HL-60 (cell line): ENCODE measurements around the gene BDNF.
A peak's percentile ranks its signal among the peaks of the same experiment; 100 is the strongest.
"Not testable (repeated sequence)": the region's sequence is repeated elsewhere in the genome, so short reads cannot be mapped to it uniquely, and the experiment has no call there.

Experiments used
- DNase-seq, 2 experiments: peaks; one replicate each; pipeline ENCODE4 v3.0.0-alpha.2; 2010 to 2020; ENCODE audit warnings: low read depth in 1 of 2, low spot score in 1 of 2
- H3K27ac ChIP-seq: fragments of 250-450 bp; sonication (Bioruptor Pico); replicated peaks from 2 replicates; pipeline ENCODE4 v1.5.1; 2020; ENCODE audit warnings: mild to moderate bottlenecking, moderate library complexity
- H3K27me3 ChIP-seq: fragments of 250-450 bp; sonication (Bioruptor Pico); 2 replicates; pipeline ENCODE4 v1.5.1; 2021; ENCODE audit warnings: mild to moderate bottlenecking, moderate library complexity; ENCODE audit not compliant: insufficient read depth, poor library complexity, severe bottlenecking
- H3K4me3 ChIP-seq: replicated peaks from 2 replicates; pipeline ENCODE4 v1.5.1; 2011; ENCODE audit warnings: mild to moderate bottlenecking, control low read depth, low read length; ENCODE audit not compliant: insufficient read depth
- GABPA ChIP-seq: IDR thresholded peaks from 2 replicates; pipeline ENCODE4 v1.6.1; 2012; ENCODE audit warnings: low read depth
- POLR2AphosphoS5 ChIP-seq: IDR thresholded peaks from 2 replicates; pipeline ENCODE4 v1.6.1; 2012; ENCODE audit warnings: low read depth
- SPI1 ChIP-seq: IDR thresholded peaks from 2 replicates; pipeline ENCODE4 v1.6.1; 2012; ENCODE audit warnings: low read depth, mild to moderate bottlenecking, borderline replicate concordance
- long read RNA-seq: library from polyadenylated mRNA; unstranded; transcript quantifications from one replicate; pipeline ENCODE4 v2.0.0, GENCODE V29; 2020
- TF ChIP-seq, protein P1 (sequence below): IDR thresholded peaks from 2 replicates; pipeline ENCODE4 v1.6.1; 2012; ENCODE audit warnings: low read depth; ENCODE audit not compliant: insufficient replicate concordance
- TF ChIP-seq, protein P2 (sequence below): IDR thresholded peaks from one replicate; pipeline ENCODE4 v1.5.1; 2011; ENCODE audit warnings: low read length, control low read depth, inconsistent platforms; ENCODE audit not compliant: insufficient read depth

BDNF gene
- long read RNA-seq = 0 reads

DNA sequence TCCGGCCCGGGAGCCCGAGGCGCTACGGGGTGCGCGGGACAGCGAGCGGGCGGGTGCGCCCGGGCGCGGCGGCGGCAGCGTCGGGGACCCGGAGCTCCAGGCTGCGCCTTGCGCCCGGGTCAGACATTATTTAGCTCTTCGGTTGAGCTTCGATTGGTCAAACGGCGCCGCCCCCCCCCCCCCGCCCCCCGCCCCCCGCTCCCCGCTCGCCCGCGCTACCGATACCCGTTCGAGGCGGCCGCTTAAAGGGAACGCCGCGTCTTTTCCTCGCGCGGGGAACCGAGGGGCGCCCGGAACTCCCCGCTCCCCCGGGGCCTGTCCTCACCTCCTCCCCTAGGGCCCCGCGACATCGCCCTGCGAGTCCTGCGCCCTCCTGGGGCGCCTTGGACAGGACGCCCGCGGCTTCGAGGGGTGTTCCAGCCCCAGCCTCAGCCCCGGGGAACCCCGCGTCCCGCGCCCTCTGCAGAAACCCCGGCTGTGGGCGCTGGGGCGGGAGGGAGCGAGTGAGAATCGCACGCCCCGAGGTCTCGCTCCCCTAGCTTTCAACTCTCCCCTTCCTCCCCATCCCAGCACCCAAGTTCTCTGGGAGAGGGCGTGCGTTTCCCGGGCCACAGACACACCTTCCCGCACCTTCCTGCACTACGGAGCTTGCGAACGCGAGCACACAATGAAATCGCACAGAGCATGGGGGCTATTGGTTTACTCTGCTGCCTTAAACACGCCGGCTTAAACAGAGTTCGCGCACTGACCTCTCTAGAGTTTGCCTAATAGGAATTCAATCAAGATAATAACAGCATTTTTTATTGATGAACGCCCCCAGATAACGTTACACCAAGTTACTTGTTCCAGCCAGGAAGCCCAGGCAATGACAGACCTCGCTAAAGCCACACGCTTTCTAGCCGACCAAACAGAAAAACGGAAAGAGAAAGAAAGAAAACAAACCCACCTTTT, at the start of gene BDNF:
Gene BDNF (minus strand): TSS at position 105 of the 951 bp plus-strand sequence. CDS start 41,891 bp downstream, outside the sequence.
- H3K27ac ChIP-seq = no peak within 1 kb of the TSS

DNA sequence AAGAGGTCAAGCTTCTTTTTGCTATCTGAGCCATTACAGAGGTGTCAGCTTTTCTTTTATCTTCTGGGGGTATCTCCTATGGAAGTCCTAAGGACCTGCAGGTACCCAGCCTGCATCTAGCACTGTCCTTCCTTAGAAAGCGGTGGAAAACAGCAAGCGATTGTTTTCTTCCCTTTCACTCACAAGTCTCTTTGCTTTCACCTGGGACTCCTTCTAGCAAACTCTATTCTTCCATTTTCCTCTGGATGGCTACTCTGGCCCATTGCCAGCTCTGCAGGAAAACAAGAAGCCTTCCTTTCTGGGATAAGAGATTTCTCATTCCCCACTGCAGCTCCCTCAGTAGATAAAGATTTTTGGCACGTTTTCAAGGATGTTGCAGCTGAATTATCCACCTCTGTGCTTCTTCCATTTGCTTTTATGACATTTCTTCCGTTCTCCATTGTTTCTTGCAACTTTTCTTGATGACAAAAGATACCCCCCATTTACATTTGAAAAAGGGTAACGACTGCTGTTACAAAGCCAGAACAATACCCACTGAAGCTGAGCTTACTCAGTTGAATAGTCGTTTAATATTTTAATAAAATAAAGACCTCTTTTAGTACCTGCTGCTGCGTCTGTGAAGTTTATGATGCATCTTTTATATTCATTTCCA, 40.2 kb upstream of the BDNF start:
- DNase-seq = no peak
- H3K4me3 ChIP-seq = no peak overlapping the region
- TF ChIP-seq POLR2AphosphoS5 (no peak), SPI1 (no peak), GABPA (no peak)
- TF ChIP-seq, protein P1, sequence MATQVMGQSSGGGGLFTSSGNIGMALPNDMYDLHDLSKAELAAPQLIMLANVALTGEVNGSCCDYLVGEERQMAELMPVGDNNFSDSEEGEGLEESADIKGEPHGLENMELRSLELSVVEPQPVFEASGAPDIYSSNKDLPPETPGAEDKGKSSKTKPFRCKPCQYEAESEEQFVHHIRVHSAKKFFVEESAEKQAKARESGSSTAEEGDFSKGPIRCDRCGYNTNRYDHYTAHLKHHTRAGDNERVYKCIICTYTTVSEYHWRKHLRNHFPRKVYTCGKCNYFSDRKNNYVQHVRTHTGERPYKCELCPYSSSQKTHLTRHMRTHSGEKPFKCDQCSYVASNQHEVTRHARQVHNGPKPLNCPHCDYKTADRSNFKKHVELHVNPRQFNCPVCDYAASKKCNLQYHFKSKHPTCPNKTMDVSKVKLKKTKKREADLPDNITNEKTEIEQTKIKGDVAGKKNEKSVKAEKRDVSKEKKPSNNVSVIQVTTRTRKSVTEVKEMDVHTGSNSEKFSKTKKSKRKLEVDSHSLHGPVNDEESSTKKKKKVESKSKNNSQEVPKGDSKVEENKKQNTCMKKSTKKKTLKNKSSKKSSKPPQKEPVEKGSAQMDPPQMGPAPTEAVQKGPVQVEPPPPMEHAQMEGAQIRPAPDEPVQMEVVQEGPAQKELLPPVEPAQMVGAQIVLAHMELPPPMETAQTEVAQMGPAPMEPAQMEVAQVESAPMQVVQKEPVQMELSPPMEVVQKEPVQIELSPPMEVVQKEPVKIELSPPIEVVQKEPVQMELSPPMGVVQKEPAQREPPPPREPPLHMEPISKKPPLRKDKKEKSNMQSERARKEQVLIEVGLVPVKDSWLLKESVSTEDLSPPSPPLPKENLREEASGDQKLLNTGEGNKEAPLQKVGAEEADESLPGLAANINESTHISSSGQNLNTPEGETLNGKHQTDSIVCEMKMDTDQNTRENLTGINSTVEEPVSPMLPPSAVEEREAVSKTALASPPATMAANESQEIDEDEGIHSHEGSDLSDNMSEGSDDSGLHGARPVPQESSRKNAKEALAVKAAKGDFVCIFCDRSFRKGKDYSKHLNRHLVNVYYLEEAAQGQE = no peak
- TF ChIP-seq, protein P2, sequence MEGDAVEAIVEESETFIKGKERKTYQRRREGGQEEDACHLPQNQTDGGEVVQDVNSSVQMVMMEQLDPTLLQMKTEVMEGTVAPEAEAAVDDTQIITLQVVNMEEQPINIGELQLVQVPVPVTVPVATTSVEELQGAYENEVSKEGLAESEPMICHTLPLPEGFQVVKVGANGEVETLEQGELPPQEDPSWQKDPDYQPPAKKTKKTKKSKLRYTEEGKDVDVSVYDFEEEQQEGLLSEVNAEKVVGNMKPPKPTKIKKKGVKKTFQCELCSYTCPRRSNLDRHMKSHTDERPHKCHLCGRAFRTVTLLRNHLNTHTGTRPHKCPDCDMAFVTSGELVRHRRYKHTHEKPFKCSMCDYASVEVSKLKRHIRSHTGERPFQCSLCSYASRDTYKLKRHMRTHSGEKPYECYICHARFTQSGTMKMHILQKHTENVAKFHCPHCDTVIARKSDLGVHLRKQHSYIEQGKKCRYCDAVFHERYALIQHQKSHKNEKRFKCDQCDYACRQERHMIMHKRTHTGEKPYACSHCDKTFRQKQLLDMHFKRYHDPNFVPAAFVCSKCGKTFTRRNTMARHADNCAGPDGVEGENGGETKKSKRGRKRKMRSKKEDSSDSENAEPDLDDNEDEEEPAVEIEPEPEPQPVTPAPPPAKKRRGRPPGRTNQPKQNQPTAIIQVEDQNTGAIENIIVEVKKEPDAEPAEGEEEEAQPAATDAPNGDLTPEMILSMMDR = no peak
- H3K27me3 ChIP-seq = peaks cover 4% of the 10 kb centered on the region
- H3K27ac ChIP-seq = no peak overlapping the region

More for the DNA sequence above, at the start of gene BDNF:
- DNase-seq = no peak
- peak within 1 kb of the TSS; percentile 55 for H3K4me3 ChIP-seq
- TF ChIP-seq, protein P2 = no peak
- TF ChIP-seq SPI1 = no peak
- peaks cover 53% of the 10 kb centered on the region for H3K27me3 ChIP-seq

DNA sequence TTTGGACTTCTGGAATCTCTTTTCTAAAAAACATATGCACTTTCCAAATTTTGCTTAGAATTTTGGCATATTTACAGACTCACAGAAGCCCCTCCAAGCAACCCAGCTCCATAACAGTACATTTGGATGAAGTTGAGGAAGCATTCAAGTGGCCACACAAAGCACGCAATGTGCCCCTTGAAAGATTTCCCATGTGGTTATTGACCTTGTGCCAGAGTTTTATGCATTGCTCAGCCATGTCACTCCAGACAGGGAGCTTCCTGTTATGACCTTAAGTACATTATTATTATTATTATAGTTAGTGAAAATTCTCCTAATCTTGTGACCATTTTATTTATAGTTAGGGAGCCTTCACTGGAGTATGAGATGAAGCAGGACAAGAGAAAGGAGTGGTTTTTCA, 35.0 kb upstream of the BDNF start:
- DNase-seq = no peak
- no peak for TF ChIP-seq POLR2AphosphoS5
- TF ChIP-seq GABPA = no peak
- TF ChIP-seq, protein P1 = no peak
- TF ChIP-seq, protein P2 = no peak
- no peak for TF ChIP-seq SPI1
- Histone ChIP-seq H3K4me3 (no peak overlapping the region), H3K27ac (no peak overlapping the region), H3K27me3 (no peaks in the 10 kb centered on the region)

DNA sequence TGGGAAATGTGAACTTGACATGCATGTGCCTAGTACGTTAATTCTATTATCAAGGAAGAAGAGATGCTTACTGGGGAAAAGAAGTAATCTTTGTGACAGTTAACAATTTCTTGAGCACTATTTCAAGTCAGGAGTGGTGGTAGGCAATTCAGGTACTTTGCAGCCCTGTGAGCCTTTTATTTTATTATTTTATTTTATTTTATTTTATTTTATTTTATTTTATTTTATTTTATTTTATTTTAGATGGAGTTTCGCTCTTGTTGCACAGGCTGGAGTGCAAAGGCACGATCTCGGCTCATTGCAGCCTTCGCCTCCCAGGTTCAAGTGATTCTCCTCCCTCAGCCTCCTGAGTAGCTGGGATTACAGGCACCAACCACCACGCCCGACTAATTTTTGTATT, 31.5 kb upstream of the BDNF start:
- not testable (repeated sequence) for H3K27me3 ChIP-seq, DNase-seq, H3K4me3 ChIP-seq, H3K27ac ChIP-seq
